GM12864 (cell line): ENCODE measurements around the gene UTP3.

ENCODE experiments used
- DNase-seq: peaks from one replicate; pipeline ENCODE4 v3.0.0-alpha.2; 2011; ENCODE audit warnings: low read depth
- H3K4me3 ChIP-seq: 2 replicates; pipeline ENCODE4 v1.5.1; 2011; ENCODE audit warnings: mild to moderate bottlenecking, low read depth, low read length, control low read depth
- TF ChIP-seq, protein P1 (sequence below): IDR thresholded peaks from 2 replicates; pipeline ENCODE4 v1.5.1; 2011; ENCODE audit warnings: low read depth, mild to moderate bottlenecking, moderate library complexity, low read length, control low read depth, inconsistent platforms; ENCODE audit errors: missing control alignments

Gene UTP3

DNA sequence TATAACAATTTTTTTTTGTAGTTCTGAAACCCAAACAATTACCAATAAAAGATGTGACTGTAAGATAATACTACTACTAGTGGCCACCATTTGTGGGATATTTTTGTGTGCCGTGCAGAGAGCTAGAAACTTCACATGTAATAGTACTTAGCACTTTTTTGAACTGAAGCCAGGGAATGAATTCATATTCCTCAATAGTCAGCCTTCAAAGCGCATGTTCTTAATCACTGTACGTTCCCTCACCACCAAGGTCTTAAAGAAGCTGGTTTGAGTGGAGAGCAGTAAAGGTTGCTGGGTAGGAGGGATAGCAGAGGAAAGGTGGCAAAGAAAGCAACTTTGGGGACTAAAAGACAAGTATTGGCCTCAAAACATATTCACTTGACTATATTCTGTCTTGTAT lies 23.8 kb downstream of the UTP3 start:
- no peak for DNase-seq
- TF ChIP-seq, protein P1, sequence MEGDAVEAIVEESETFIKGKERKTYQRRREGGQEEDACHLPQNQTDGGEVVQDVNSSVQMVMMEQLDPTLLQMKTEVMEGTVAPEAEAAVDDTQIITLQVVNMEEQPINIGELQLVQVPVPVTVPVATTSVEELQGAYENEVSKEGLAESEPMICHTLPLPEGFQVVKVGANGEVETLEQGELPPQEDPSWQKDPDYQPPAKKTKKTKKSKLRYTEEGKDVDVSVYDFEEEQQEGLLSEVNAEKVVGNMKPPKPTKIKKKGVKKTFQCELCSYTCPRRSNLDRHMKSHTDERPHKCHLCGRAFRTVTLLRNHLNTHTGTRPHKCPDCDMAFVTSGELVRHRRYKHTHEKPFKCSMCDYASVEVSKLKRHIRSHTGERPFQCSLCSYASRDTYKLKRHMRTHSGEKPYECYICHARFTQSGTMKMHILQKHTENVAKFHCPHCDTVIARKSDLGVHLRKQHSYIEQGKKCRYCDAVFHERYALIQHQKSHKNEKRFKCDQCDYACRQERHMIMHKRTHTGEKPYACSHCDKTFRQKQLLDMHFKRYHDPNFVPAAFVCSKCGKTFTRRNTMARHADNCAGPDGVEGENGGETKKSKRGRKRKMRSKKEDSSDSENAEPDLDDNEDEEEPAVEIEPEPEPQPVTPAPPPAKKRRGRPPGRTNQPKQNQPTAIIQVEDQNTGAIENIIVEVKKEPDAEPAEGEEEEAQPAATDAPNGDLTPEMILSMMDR: no peak
- no peak overlapping the region for H3K4me3 ChIP-seq

DNA sequence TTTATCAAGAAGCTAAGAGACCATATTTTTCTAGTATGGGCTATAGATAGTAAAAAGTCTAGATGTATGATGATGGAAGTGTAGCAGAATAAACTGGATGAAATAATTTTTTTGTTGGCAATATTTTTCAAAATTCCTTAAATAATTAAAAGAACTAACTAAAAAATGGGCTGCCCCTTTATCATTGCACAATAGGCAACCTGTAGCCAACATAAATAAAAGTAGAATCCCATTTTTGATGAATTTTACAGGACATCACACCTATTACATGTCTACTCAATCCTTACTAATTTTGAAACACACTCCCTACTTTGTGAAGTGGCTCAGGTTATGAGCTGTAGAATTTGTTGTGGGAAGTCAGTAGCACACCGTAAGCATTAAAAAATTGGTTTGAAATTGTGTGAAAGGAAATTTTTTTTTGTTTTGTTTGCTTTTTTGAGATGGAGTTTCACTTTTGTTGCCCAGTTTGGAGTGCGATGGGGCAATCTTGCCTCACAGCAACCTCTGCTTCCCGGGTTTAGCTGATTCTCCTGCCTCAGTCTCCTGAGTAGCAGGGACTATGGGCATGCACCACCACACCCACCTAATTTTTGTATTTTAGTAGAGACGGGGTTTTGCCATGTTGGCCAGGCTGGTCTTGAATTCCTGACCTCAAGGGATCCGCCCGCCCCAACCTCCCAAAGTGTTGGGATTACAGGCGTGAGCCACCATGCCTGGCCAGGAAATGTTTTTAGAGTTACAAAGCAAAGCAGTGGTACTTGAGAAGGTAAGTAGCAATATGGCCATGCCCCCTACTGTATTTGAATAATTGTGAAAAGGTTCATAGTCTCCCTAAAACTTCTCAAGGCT lies 24.5 kb downstream of the UTP3 start:
- TF ChIP-seq, protein P1: no peak
- peak overlapping the region; percentile 0; the same call in 1 of the 2 replicates for H3K4me3 ChIP-seq
- DNase-seq: no peak

DNA sequence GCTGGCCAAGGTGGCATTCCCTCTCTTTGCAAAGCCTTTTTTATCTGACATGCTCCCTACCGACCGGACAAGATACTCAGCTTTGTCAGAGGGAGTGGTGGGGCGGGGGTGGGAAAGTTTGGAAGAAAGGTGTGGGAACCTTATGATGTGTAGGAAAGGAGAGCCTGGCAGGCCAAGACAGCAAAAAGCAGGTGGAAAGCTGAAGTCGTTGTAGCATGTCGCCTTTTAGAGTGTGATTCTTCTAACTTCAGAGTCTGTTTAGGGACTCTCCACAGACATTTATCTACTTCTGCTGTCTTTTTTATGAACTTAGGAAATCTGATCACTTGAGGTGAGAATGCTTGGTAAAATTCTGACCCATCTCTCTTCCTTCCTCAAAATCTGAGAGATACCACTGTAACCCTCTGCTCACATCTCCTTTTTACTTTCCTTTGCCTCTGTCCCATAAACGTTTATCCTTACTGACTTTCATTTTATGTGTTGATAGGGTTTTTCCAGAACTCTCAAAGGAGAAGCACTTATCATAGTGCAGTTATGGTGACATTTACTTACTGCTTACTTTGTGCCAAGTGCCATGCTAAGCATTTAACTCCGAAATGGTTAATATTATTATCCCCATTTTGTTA lies 25.2 kb downstream of the UTP3 start:
- no peak for DNase-seq
- TF ChIP-seq, protein P1: no peak
- H3K4me3 ChIP-seq: peak overlapping the region; percentile 0; the same call in 1 of the 2 replicates

DNA sequence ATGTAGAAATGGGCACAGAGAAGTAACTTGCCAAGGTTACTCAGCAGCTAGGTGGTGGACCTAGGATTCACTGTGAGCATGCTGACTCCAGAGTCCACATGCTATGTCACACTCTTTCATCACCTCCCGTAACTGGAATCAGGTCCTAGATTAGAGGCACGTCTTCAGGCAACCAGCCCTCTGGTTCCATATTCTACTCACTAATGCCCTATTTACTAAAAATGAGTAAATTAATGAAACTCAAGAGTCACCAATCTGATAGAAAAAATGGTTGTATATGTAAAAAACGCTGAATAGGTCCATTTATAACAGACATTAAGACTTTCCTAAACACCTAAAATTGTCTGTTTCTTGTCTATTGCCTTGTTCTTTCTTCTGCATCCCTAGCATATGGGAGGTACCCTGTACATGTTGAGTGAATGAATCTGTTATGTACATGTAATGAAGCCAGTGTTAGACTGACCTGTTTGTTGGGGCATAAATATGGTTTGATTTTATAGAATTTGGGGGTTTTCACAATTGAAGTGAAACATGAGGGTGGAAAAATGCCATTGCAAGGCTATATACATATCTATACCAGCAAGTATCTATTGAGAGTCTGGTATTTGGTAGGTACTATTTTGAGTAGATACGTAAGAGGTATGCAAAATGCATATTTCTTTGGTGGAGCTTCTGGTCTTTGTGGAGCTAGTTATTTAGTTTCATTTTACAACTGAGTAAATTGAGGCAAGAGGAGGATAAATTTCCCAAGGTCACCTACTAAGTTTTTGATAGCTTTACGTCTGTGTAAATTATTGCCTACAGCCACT lies 26.0 kb downstream of the UTP3 start:
- no peak for DNase-seq
- H3K4me3 ChIP-seq: peak overlapping the region; percentile 0; the same call in 1 of the 2 replicates

DNA sequence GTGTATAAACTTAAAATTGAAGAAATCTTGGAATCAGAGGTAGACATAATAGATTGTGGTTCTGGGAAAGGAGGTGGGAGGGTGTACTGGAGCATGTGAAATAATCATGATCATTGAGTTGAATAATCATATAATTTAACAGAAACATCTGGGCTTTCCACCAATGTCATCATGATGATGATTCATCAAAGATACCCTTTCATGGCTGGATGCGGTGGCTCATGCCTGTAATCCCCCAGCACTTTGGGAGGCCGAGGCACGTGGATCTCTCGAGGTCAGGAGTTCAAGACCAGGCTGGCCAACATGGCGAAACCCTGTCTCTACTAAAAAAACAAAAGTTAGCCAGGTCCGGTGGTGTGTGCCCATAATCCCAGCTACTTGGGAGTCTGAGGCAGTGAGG lies 26.8 kb downstream of the UTP3 start:
- no peak overlapping the region for H3K4me3 ChIP-seq
- no peak for DNase-seq
- TF ChIP-seq, protein P1: no peak

More for the DNA sequence above, 26.0 kb downstream of the UTP3 start:
- TF ChIP-seq, protein P1: no peak

DNA sequence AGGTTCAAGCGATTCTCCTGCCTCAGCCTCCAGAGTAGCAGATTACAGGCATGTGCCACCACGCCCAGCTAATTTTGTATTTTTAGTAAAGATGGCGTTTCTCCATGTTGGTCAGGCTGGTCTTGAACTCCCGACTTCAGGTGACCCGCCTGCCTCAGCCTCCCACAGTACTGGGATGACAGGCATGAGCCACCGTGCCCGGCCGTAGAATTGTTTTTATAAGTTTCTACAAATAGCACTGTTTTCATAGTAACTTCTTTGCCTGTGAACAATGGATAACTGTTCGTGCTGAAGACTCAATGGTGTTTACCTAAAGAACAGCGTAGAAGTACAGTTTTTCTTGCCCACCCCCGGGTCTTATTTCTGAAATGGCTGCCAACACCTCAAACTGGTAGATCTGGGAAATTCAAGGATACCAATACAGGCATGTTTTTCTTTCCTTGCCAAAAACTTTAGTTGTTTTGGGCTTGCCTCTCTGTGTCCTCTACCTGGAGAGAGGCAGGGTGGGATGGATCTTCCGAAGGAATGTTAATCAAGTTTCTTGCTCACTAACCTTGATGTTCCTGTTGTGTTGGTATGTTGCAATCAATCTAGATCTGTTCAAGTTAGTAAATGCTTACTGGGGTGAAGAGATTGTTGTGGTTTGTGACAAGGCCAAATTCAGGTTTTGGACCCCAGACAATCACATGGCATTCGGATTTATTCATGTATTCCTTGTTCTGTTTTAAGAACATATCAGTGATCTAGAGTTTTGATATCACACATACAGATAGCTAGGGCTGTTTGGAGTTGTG lies 30.7 kb downstream of the UTP3 start:
- H3K4me3 ChIP-seq: no peak overlapping the region
- TF ChIP-seq, protein P1: no peak

More for the DNA sequence above, 30.7 kb downstream of the UTP3 start:
- DNase-seq: no peak
